ENCODE measurements around the gene PLA2G12B.
"Not testable (repeated sequence)": the region's sequence is repeated elsewhere in the genome, so short reads cannot be mapped to it uniquely, and the experiment has no call there.

PLA2G12B gene, protein sequence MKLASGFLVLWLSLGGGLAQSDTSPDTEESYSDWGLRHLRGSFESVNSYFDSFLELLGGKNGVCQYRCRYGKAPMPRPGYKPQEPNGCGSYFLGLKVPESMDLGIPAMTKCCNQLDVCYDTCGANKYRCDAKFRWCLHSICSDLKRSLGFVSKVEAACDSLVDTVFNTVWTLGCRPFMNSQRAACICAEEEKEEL

DNA sequence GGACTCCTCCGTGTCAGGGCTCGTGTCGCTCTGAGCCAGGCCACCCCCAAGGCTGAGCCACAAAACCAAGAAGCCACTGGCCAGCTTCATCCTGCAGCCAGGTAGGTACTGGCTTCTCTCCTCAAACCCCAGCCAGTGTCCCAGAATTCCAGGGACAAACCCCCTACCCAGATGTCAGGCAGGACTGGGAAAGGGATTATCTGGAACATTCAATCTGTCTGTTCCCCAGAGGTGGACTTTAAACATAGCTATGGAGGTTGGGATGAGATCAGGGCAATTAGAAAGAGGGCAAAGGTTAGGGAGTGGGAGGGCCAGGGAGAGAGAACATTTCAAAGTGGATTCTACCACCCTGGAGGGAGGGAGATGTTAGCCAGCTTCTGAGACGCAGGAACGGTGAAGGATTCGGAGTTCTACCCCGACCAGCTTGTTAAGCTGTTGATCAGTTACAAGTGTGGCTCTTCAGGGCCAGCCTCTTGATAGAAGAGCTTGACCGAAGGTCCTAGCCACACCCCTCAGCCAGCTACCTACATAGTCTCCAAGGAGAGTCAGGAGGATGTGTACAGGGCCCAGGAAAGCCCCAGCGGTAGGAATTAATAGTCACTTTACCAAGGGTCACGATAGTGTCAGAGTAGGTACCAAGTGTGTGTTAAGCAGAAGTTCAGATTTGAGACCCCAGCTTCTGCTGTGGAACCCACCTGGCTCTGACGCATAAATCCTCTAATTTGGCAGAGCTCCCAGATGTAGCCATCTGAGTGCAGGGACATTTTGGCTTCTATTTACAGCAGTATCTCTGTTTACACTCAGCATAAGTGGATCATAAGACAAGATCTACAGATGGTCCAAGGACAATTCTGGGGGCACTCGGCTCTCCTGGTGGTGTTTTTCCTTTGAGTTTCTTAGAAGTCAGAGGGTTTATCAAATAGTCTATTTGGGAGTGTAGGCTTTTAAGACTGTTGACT, at the start of gene PLA2G12B:
Gene PLA2G12B, minus strand, starts transcription at position 211 of the 959 bp plus-strand sequence. Its CDS starts 121 bp downstream, at position 90.
- no peak for DNase-seq (ENCODE audit: low spot score)

DNA sequence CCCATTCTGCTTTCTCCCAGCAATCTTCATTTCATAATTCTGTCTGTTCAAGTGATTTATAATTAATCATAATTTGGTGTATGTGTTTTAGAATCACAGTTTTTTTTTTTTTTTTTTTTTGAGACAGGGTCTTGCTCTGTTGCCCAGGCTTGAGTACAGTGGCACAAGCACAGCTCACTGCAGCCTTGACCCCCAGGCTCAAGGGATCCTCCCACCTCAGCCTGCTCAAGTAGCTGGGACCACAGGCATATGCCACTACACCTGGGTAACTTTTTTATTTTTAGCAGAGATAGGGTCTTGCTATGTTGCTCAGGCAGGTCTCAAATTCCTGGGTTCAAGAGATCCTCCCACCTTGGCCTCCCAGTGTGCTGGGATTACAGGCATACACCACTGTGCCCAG, 49.2 kb upstream of the PLA2G12B start:
- DNase-seq (ENCODE audit: low spot score), result no peak

DNA sequence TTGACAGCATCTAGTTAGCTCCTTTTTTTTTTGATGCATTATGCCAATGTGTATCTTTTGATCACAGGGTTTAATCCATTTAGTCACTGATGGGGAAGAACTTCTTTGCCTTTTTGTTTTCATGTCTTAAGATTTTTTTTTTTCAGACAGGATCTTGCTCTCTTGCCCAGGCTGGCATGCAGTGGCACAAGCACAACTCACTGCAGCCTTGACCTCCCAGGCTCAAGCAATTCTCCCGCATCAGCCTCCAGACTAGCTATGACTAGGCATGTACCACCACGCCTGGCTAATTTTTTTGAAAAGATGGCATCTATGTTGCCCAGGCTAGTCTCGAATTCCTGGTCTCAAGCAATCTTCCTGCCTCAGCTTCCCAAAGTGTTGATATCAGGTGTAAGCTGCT, 46.4 kb upstream of the PLA2G12B start:
- DNase-seq (ENCODE audit: low spot score), result no peak

GRCh38 chr10:72997099-72997498, 42.5 kb upstream of the PLA2G12B start:
- DNase-seq (ENCODE audit: low spot score), result no peak

DNA sequence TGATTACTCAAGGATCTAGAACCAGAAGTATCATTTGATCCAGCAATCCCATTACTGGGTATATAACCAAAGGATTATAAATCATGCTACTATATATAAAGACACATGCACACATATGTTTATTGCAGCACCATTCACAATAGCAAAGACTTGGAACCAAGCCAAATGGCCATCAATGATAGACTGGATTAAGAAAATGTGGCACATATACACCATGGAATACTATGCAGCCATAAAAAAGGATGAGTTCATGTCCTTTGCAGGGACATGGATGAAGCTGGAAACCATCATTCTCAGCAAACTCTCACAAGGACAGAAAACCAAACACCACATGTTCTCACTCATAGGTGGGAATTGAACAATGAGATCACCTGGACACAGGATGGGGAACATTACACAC, 40.9 kb upstream of the PLA2G12B start:
- DNase-seq (ENCODE audit: low spot score), result not testable (repeated sequence)

GRCh38 chr10:72989771-72990170, 35.2 kb upstream of the PLA2G12B start:
- not testable (repeated sequence) for DNase-seq (ENCODE audit: low spot score)

DNA sequence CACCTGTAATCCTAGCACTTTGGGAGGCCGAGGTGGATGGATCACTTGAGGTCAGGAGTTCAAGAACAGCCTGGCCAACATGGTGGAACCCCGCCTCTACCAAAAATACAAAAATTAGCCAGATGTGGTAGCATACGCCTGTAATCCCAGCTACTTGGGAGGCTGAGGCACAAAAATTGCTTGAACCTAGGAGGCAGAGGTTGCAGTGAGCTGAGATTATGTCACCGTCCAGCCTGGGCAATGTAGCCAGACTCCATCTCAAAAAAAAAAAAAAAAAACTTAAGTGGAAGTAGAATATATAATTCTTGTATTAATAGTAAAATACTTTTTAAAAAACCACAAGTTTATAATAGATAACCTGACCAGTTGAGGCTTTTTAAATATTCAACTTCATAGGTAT, 30.0 kb upstream of the PLA2G12B start:
- DNase-seq (ENCODE audit: low spot score), result not testable (repeated sequence)

DNA sequence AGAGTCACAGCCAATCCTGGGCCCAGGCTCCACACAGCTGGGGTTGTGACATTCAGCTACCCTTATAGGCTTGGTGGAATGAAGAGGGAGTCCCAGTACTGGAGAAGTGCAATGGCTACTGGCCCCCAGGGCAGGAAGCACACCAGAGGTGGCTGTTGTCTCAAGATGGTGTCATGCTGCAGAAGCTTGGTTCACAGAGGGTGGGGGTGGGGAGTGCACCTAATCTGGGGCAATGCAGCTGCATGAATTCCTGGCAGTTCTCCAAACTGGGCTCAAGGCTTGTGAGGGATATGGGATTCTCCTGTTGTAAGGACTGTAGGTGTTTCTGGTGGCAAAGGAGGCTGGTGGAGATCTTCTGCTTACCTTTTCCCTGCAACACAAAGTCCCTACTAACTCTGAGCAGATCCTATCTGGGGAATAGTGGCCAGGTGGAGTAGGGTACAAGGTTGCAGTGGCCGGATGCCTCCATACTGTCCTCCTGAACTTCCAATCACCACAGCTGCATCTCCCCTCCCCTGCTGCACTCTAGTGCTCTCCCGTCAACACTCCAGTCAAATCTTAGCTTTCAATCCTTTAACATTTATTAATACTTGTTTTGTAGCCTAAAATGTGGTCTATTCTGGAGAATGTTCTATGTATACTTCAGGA, 27.4 kb upstream of the PLA2G12B start:
- DNase-seq (ENCODE audit: low spot score), result no peak

- DNase-seq (ENCODE audit: low spot score), result no peak
Measured at GRCh38 chr10:72981028-72981881, 26.6 kb upstream of the PLA2G12B start.

DNA sequence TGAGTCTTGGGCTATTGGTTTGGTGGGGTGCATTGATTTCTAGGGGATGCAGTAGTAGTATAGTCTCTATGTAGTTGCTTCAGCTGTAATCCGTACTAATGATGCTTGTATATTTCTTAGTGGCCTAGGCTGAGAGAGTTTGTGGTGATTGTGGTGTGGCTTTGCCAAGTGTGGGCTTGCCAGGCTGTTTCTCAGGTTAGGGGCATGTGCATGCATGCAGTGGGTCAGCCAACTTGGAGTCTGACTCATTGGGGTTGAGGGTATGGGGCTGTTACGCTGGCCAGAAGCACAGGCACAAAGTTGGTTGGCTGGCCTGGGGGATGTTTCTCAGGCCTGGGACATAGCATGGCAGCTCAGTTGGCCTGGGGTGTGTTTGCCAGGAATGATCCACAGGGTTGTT, 25.7 kb upstream of the PLA2G12B start:
- DNase-seq (ENCODE audit: low spot score), result no peak

- no peak for DNase-seq (ENCODE audit: low spot score)
Measured at GRCh38 chr10:72979709-72980108, 25.1 kb upstream of the PLA2G12B start.

GRCh38 chr10:72976886-72977285, 22.3 kb upstream of the PLA2G12B start:
- no peak for DNase-seq (ENCODE audit: low spot score)

- DNase-seq (ENCODE audit: low spot score), result no peak
Measured at GRCh38 chr10:72956001-72956400, 1.4 kb upstream of the PLA2G12B start.

DNA sequence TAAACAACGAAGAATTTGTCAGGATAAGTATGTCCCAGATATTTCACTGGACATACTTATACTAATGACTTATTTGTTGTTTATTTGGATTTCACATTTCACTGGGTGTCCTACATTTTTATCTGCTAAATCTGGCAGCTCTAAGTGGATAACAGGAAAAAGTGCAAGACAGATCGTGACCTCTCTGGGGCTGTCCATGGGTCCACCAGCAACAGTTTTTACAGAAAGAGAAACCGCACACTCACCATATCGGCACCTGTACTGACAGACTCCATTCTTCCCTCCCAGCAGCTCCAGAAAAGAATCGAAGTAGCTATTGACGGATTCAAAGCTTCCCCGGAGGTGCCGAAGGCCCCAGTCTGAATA, 393 bp downstream of the PLA2G12B start:
- no peak for DNase-seq (ENCODE audit: low spot score)

DNA sequence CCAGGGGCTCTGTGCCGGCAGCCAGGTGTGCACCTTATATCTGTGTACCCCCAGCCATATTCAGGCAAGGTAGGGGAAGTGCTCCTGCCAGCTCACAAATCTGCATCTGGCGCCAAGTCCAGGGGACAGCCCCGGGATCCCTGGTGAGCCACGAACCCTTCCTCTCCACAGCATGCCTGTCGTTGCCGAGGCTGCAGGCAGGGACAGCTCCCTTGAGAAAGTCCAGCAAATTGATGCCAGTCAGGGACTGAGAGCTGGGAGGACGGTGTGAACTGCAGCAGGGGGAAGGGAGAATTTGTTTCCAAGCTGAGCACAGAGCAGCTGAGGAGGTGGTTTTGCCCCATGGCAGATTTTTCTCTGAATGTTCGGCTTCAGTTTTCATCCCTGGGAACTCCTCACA, 919 bp downstream of the PLA2G12B start:
- no peak for DNase-seq (ENCODE audit: low spot score)

DNA sequence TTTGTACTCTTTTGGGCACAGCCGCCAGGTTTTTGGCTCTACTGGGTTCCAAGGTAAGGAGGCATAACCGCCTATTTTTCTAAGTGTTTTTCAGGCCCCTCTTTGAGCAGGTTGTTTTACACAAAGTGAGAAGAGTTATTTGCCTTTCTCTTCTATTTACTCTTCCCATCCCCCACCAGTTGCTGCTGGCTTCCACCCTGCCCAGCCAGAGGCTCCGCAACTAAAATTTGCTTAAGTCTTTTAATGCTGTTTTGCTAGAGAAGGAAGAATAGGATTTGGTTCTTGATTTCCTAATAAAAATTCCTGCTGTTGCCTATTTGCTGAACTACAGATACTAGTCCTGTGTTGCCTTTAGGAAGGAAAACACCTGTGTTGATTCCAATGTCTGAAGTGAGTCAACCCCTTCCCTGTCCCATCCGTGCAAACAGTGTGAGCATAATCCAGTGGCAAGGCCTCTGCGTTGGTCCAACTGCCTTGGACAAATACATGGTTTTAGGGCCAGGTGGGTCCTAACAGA, 1.9 kb downstream of the PLA2G12B start:
- no peak for DNase-seq (ENCODE audit: low spot score)

DNA sequence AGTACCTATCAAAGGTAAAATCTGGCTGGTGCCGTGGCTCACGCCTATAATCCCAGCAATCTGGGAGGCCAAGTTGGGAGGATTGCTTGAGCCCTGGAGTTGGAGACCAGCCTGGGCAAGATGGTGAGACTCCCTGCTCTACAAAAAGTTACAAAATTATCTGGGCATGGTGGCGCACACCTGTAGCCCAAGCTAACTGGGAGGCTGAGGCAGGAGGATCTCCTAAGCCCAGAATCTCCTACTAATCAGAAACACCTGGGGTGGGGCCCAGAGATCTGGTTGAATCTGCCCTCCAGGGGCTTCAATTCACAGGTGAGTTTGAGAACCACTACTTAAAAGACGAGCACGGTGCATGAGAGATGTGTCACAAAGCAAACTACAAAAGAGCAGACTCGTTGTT, 2.4 kb downstream of the PLA2G12B start:
- no peak for DNase-seq (ENCODE audit: low spot score)

DNA sequence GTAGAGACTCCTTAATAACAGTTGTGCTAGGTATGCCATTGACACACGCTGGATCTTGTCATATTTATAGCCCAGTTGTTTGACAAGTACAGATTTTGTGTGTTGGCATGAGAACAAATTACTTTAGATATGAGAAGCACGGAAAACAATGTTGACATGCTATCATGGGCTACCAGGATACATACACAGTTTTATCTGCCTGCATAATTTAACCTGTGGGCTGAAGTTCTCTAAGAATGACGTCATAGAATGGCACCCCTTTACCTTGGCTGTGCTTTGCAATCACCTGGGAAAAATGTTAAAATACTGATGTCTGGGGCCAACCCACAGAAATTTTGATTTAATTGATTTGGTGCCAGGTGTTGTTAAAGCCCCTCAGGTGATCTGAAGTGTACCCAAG, 2.8 kb downstream of the PLA2G12B start:
- no peak for DNase-seq (ENCODE audit: low spot score)

GRCh38 chr10:72948762-72949161, 5.8 kb downstream of the PLA2G12B start:
- no peak for DNase-seq (ENCODE audit: low spot score)

GRCh38 chr10:72946963-72947362, 7.6 kb downstream of the PLA2G12B start:
- DNase-seq (ENCODE audit: low spot score), result no peak

DNA sequence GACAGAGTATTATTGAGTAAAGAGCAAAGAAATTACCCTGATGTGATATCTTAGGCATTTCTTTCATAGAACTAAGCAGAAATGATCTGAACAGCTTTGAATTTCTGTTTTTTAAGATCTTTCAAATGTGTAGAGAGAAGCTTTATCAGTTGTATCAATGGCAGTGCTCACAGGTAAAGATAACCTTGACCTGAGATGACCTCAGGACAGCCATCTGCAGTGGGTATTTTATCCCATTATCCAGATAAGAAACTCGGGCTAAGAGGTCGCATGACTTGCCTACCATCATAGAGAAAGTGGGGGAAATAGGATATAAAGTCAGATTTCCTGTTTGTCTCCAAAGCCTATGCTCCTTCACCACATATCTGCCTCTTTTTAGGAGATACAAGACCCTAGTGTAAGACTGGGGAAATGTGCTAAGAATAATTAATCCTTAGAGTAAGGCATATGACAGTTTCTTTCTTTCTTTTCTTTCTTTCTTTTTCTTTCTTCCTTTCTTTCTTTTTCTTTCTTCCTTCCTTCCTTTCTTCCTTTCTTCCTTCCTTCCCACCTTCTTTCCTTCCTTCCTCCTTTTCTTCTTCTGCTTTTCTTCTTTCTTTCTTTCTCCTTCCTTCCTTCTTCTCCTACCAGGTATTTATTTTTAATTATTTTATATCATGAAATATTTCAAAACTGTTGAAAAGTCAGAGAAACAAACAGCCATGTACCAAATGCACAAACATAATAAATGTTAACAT, 10.9 kb downstream of the PLA2G12B start:
- DNase-seq (ENCODE audit: low spot score), result no peak
